GM12892 (cell line): Measurements from ENCODE around the gene CCDC120.

Source experiments
- POLR2A ChIP-seq: IDR thresholded peaks from 2 replicates; pipeline ENCODE4 v1.6.1; 2011; ENCODE audit warnings: low read depth, low read length, control low read depth
- TAF1 ChIP-seq: IDR thresholded peaks from 2 replicates; pipeline ENCODE4 v1.6.1; 2011; ENCODE audit warnings: low read depth, mild to moderate bottlenecking, control low read depth, low read length, borderline replicate concordance

GRCh38 chrX:49039598-49040375 lies 19.0 kb upstream of the CCDC120 start:
- TF ChIP-seq TAF1 (no peak), POLR2A (no peak)
